ENCODE measurements around the gene TLN1. TPM values are rescaled to one million over a fixed set of nuclear protein-coding genes. Genes with fewer than 3 reads are reported as not detected.

The TLN1 gene
- total and polyA plus RNA-seq, 4 donors, result 71.5 to 501 (median 262) TPM

- 91 to 94% methylated on average over 8 of the region's 8 CpGs for WGBS, 2 donors
- H3K36me3 ChIP-seq (ENCODE audit: control insufficient read depth in 4 of 4, insufficient read depth in 4 of 4, low read length in 4 of 4), result peaks cover 4 to 15% (median 7%) of the 10 kb centered on the region in 4 donors
- H3K27me3 ChIP-seq (ENCODE audit: control insufficient read depth in 3 of 3, insufficient read depth in 3 of 3, low read length in 2 of 3), result no peaks in the 10 kb centered on the region
- no peak for DNase-seq
- H3K9me3 ChIP-seq (ENCODE audit: control insufficient read depth in 4 of 4, insufficient read depth in 3 of 4, low read length in 3 of 4), result no peaks in the 10 kb centered on the region
- TF ChIP-seq, protein P1, sequence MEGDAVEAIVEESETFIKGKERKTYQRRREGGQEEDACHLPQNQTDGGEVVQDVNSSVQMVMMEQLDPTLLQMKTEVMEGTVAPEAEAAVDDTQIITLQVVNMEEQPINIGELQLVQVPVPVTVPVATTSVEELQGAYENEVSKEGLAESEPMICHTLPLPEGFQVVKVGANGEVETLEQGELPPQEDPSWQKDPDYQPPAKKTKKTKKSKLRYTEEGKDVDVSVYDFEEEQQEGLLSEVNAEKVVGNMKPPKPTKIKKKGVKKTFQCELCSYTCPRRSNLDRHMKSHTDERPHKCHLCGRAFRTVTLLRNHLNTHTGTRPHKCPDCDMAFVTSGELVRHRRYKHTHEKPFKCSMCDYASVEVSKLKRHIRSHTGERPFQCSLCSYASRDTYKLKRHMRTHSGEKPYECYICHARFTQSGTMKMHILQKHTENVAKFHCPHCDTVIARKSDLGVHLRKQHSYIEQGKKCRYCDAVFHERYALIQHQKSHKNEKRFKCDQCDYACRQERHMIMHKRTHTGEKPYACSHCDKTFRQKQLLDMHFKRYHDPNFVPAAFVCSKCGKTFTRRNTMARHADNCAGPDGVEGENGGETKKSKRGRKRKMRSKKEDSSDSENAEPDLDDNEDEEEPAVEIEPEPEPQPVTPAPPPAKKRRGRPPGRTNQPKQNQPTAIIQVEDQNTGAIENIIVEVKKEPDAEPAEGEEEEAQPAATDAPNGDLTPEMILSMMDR (IDR thresholded peaks at IDR 0.05; ENCODE audit: control extremely low read depth, extremely low read depth), result no peak
- no peak overlapping the region for H3K27ac ChIP-seq (ENCODE audit: low read depth in 1 of 2, low read length in 1 of 2)
- ATAC-seq (ENCODE audit: insufficient read depth, low FRiP score), result no peak
- no peak overlapping the region for H3K9ac ChIP-seq (ENCODE audit: insufficient read depth in 1 of 2, low read length in 2 of 2)
- H3K4me3 ChIP-seq, result no peak overlapping the region
- peaks cover 0 to 17% (median 10%) of the 10 kb centered on the region in 5 donors for H3K4me1 ChIP-seq (ENCODE audit: control insufficient read depth in 5 of 5, insufficient read depth in 5 of 5, low read length in 5 of 5)
Measured at GRCh38 chr9:35679766-35680330, 52.1 kb downstream of the TLN1 start.

DNA sequence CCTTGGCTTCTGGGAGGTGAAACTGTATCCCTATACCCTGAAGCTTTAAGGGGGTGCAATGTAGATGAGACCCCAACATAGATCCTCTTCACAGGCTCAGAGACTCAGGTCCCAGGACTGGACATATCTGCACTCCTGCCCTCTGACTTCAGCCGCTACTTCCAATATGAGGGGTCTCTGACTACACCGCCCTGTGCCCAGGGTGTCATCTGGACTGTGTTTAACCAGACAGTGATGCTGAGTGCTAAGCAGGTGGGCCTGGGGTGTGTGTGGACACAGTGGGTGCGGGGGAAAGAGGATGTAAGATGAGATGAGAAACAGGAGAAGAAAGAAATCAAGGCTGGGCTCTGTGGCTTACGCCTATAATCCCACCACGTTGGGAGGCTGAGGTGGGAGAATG lies 52.9 kb downstream of the TLN1 start:
- Histone ChIP-seq H3K9me3 (ENCODE audit: control insufficient read depth in 4 of 4, insufficient read depth in 3 of 4, low read length in 3 of 4) (no peaks in the 10 kb centered on the region), H3K27ac (ENCODE audit: low read depth in 1 of 2, low read length in 1 of 2) (no peak overlapping the region), H3K27me3 (ENCODE audit: control insufficient read depth in 3 of 3, insufficient read depth in 3 of 3, low read length in 2 of 3) (no peaks in the 10 kb centered on the region), H3K36me3 (ENCODE audit: control insufficient read depth in 4 of 4, insufficient read depth in 4 of 4, low read length in 4 of 4) (peaks cover 0 to 9% (median 5%) of the 10 kb centered on the region in 4 donors), H3K9ac (ENCODE audit: insufficient read depth in 1 of 2, low read length in 2 of 2) (no peak overlapping the region), H3K4me1 (ENCODE audit: control insufficient read depth in 5 of 5, insufficient read depth in 5 of 5, low read length in 5 of 5) (peaks cover 0 to 10% (median 10%) of the 10 kb centered on the region in 5 donors), H3K4me3 (no peak overlapping the region)
- WGBS, 2 donors, result 95 to 96% methylated on average over 5 of the region's 5 CpGs
- ATAC-seq (ENCODE audit: insufficient read depth, low FRiP score) (no peak), DNase-seq (no peak)
- TF ChIP-seq, protein P1 (IDR thresholded peaks at IDR 0.05; ENCODE audit: control extremely low read depth, extremely low read depth), result no peak

DNA sequence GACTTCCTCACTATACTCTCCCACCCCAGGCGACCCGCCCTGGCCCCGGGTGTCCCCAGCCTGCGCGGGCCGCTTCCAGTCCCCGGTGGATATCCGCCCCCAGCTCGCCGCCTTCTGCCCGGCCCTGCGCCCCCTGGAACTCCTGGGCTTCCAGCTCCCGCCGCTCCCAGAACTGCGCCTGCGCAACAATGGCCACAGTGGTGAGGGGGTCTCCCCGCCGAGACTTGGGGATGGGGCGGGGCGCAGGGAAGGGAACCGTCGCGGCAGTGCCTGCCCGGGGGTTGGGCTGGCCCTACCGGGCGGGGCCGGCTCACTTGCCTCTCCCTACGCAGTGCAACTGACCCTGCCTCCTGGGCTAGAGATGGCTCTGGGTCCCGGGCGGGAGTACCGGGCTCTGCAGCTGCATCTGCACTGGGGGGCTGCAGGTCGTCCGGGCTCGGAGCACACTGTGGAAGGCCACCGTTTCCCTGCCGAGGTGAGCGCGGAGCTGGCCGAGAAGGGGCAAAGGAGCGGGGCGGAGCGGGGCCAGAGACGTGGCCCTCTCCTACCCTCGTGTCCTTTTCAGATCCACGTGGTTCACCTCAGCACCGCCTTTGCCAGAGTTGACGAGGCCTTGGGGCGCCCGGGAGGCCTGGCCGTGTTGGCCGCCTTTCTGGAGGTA lies 56.1 kb downstream of the TLN1 start:
- H3K4me3 ChIP-seq, result peak overlapping the region; percentile 22
- H3K27me3 ChIP-seq (ENCODE audit: control insufficient read depth in 3 of 3, insufficient read depth in 3 of 3, low read length in 2 of 3), result no peaks in the 10 kb centered on the region
- 8 to 9% methylated on average over 49 to 51 of the region's 51 CpGs for WGBS, 2 donors
- peak; percentile 91 to 92 (median 91) for DNase-seq
- ATAC-seq (ENCODE audit: insufficient read depth, low FRiP score), result no peak
- no peaks in the 10 kb centered on the region for H3K36me3 ChIP-seq (ENCODE audit: control insufficient read depth in 4 of 4, insufficient read depth in 4 of 4, low read length in 4 of 4)
- TF ChIP-seq, protein P1 (IDR thresholded peaks at IDR 0.05; ENCODE audit: control extremely low read depth, extremely low read depth), result no peak
- no peak overlapping the region for H3K27ac ChIP-seq (ENCODE audit: low read depth in 1 of 2, low read length in 1 of 2)
- peaks cover 0 to 10% (median 5%) of the 10 kb centered on the region in 5 donors for H3K4me1 ChIP-seq (ENCODE audit: control insufficient read depth in 5 of 5, insufficient read depth in 5 of 5, low read length in 5 of 5)
- peak overlapping the region in 1 of 2 donors; percentile 39 for H3K9ac ChIP-seq (ENCODE audit: insufficient read depth in 1 of 2, low read length in 2 of 2)
- H3K9me3 ChIP-seq (ENCODE audit: control insufficient read depth in 4 of 4, insufficient read depth in 3 of 4, low read length in 3 of 4), result no peaks in the 10 kb centered on the region
